ENCODE measurements around the gene MZF1.
A peak's percentile ranks its signal among the peaks of the same experiment; 100 is the strongest.

Gene MZF1

DNA sequence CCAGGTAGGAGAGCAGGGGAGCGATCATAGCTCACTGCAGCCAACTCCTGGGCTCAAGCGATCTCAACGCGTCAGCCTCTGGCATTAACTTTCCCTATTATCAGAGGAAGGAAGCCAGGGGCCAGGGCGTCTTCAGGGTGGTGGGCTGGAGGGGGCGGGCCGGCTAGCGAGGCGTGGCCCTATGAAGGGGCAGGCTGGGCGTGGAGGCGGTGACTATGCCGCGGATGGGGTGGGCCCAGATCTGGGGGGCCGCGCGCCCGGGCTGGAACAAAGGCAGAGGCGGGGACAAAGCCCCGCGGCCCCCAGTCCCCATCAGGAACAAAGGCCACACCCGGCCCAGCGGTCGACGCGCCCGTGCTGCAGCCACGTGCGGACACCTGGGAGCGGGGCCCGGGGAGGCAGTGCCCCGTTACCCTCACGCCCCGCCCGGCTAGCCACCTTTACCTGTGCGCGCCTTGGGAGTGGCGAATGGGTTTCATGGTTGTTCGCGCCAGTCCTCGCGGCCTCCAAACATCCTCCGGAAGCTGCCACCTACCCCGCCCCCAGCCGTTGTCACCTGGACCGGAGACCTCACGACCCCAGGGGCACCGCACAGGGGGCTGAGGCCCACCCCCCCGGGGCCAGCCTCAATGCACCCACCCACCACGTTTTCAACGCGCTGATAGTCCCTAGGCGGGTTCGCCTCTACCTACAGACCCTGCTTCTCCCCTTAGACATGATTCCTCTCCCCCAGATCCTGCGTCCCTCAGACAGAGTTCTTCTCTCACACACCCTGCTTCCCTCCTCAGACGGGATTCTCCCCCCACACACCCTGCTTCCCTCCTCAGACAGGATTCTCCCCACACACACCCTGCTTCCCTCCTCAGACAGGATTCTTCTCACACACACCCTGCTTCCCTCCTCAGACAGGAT is 34.6 kb downstream of the MZF1 start:
- DNase-seq, result peak; percentile 36 to 47

- no peak for DNase-seq
Measured at GRCh38 chr19:58536852-58537798, 36.0 kb downstream of the MZF1 start.

- DNase-seq, result no peak
Measured at GRCh38 chr19:58535857-58536256, 37.3 kb downstream of the MZF1 start.

DNA sequence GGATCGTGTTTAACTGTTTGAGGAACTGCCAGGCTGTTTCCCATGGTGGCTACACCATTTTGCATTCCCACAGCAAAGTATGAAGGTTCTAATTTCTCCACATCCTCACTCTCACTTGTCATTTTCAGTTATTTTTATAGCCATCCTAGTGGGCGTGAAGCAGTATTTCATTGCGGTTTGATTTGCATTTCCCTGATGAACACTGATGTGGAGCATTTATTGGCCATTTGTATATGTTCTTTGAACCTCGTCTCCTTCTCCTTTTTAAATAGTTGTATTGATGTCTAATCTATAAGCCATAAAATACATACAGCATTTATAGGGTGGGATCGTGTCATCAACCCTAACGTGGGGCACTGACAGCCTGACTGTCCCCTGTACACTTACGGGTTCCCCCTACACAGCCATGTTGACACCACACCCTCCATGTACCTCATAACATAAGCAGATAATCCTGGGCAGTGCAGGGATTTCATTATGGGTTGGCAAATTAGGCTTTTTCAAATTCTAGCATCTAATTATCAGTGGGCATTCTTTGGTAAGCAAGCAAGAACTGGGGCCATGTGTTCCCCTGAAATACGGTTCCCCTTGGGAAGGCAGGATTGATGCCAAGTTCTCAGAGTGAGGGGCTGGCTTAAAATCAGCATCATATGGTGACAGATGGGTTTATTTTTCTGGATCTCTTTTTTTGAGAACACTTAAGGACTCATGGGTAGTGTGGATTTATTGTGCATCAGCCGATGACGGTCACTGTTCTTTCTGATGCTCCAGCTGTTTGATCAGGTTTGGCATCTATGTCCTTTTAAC is 41.9 kb downstream of the MZF1 start:
- DNase-seq, result no peak

- no peak for DNase-seq
Measured at GRCh38 chr19:58529405-58529804, 43.7 kb downstream of the MZF1 start.

- no peak for DNase-seq
Measured at GRCh38 chr19:58522709-58523108, 50.4 kb downstream of the MZF1 start.

GRCh38 chr19:58521651-58522050 is 51.5 kb downstream of the MZF1 start:
- no peak for DNase-seq

- DNase-seq, result no peak
Measured at GRCh38 chr19:58520257-58520599, 52.9 kb downstream of the MZF1 start.

- DNase-seq, result peak; percentile 94
Measured at GRCh38 chr19:58519355-58520256, 53.5 kb downstream of the MZF1 start, which contains the start of gene ZBTB45. Gene ZBTB45, minus strand, starts transcription at chr19:58519810. Its CDS starts 2,137 bp downstream, at chr19:58517673.

DNA sequence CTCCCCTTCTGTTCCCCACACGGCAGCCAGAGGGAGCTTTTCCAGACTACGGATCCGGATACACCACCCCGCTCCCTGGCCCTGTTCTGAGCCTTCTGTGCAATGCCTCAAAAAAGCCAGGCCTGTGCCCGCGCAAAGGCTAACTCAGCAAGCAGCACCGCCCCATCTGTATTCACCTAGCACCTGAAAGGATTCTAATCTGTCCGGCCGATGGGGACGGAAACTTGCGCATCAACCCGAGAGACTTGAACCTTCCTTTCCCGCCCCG is 54.1 kb downstream of the MZF1 start:
- peak; percentile 52 to 56 for DNase-seq

DNA sequence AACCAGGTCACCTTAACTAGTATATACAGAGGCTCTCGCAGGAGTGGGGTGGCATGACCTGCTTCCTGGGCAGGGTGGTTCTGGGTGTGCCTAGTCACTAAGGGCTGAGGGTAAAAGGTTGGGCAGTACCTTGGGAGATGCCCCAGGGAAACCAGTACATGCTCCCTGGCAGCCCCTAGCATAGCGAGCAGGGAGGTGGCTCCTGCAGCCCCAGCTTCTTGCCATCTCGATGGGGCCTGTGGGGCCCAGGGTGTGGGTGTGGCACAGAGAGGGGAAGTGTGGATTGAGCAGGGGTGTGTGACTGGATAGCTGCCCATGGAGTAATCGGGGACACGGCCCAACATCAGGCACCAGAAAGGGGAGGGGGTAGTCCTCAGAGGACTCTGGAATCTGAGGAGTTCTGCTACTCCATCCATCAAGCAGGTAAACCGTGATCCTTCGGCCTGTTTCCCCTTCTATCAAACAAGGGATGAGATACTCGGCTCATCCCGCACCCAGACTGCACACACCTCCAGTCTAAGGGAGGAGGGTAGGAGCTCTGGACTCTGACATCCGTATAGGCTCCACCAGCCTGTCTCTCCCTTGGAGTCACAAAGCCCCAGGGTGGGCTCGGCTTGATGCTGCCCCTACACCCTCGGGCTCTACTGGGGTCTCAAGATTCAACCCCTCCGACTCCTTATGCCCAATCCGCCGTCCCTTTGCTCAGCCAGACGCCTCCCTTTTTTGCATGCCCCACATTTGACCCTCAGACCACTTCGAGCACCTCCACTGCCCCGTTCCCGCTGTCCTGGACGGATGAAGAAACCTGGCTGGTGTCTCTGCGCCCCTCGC is 54.7 kb downstream of the MZF1 start:
- no peak for DNase-seq

DNA sequence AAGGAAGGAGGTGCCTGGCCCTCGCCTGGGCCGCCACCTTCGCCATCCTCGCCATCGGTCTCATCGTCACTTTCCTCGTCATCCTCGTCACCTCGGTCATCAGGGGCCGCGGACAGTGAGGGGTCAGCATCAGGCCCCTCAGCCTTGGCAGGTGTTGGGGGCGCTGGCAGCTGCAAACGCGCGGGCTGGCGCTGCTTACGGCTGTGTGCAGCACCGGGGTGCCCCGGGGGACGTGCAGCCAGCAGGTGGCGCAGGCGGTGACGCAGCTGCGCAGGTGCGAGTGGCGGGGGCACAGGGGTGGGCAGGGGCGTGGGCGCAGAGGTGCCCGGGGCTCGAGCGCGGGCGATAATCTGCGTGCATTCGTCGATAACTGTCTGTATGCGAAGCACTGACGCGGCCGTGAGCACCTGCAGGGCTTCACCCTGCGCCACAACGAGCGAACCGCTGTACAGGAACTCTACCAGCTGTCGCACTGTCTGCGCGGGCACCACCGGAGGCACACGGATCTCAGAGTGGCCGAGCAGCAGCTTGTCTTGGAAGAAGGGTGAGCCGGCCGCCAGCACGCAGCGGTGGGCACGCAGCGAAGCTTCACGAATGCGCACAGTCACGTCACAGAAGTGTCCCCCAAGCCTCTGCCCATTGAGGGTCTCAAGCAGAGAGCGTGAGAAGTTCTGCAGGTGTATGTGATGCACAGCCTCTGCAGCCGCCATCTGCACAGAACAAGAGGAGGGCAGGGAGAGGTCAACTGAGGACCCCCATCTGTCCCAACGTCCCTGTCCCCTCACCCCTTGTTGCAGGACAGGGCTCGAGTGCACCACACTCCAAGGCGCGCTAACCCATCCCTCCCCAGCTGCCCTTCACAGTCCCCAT is 55.9 kb downstream of the MZF1 start:
- DNase-seq, result no peak

- no peak for DNase-seq
Measured at GRCh38 chr19:58516246-58516836, 56.8 kb downstream of the MZF1 start.

GRCh38 chr19:58515259-58515658 is 57.9 kb downstream of the MZF1 start:
- DNase-seq, result no peak

DNA sequence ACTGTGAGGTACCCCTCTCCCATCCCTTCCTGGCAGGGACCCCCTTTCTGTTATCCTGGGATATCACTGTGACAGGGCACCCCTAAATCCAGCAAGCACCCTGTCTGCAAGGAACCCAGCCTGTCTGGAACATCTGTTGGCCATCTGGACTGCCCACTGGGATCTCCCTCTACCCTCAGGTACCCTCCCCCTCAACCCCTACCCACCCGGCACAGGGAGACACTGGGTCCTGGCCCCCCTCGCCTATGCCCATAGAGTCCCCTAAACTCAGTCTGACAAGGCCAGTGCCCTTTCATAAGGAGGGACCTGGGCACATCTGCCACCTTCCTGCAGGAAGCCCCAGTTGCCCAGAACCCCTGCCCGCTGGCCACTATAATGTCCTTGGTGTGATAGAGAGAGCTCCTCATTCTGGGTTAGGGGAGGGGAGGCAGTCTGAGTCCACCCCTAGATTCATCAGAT is 58.5 kb downstream of the MZF1 start:
- no peak for DNase-seq

- DNase-seq, result peak; percentile 93
Measured at GRCh38 chr19:58513694-58514563, 59.2 kb downstream of the MZF1 start.

GRCh38 chr19:58513213-58513693 is 59.9 kb downstream of the MZF1 start:
- DNase-seq, result no peak

Data from CD4-positive, alpha-beta T cell treated with Interleukin-4 for 1 hour (primary cell).